H1 (cell line): Measurements from ENCODE around the gene CCL15. TPM values are rescaled to one million over a fixed set of nuclear protein-coding genes. Genes with fewer than 3 reads are reported as not detected.
A peak's percentile ranks its signal among the peaks of the same experiment; 100 is the strongest.

Experiments
- ASH2L ChIP-seq: fragments of 200-600, 300-600 bp; sonication (generic); IDR thresholded peaks from one replicate; pipeline ENCODE4 v1.7.1; 2017; ENCODE audit warnings: low read length
- RAD21 ChIP-seq, 2 experiments: IDR thresholded peaks in 1 of 2; conservative IDR thresholded peaks in 1 of 2; 2 replicates each; pipeline ENCODE4 v1.6.1; 2011; ENCODE audit warnings: low read depth in 2 of 2, low read length in 2 of 2, improper control_type of control experiment in 1 of 2, inconsistent platforms in 1 of 2, mild to moderate bottlenecking in 1 of 2, moderate library complexity in 1 of 2
- RNF2 ChIP-seq: fragments of 200-900, 300-1000 bp; sonication (generic); IDR thresholded peaks from 2 replicates; pipeline ENCODE4 v1.7.1; 2016; ENCODE audit warnings: borderline replicate concordance, low read depth, mild to moderate bottlenecking, antibody characterized with exemption, low read length; ENCODE audit not compliant: poor library complexity, severe bottlenecking; ENCODE audit errors: missing control alignments
- polyA plus RNA-seq, 7 experiments: library from polyadenylated mRNA; depleted of rRNA in 3 of 7; stranded (reverse) in 5 of 7; unstranded in 2 of 7; fragments of >200 nt in 5 of 7; fragments of 200-250 nt in 2 of 7; gene quantifications; 1 replicate in 5 of 7; 2 replicates in 1 of 7; 4 replicates in 1 of 7; pipeline versions ENCODE4 v1.2.1 to v1.2.3, GENCODE V29; 2011 to 2013; ENCODE audit warnings: missing spikeins in 2 of 7, mixed read lengths in 2 of 7
- total RNA-seq: library from RNA; stranded (reverse); fragmentation: NEBNext Ultra II Directional; extraction: Animal tissue kit (Norgen Biotek cat#: 25700); gene quantifications from 2 replicates; pipeline ENCODE4 v1.2.1, GENCODE V29; 2021

Gene CCL15
- total and polyA plus RNA-seq, 2 of the 8 experiments (the other 6 are each of a cell fraction or from before 2014, with no cell fraction given) = not detected

DNA sequence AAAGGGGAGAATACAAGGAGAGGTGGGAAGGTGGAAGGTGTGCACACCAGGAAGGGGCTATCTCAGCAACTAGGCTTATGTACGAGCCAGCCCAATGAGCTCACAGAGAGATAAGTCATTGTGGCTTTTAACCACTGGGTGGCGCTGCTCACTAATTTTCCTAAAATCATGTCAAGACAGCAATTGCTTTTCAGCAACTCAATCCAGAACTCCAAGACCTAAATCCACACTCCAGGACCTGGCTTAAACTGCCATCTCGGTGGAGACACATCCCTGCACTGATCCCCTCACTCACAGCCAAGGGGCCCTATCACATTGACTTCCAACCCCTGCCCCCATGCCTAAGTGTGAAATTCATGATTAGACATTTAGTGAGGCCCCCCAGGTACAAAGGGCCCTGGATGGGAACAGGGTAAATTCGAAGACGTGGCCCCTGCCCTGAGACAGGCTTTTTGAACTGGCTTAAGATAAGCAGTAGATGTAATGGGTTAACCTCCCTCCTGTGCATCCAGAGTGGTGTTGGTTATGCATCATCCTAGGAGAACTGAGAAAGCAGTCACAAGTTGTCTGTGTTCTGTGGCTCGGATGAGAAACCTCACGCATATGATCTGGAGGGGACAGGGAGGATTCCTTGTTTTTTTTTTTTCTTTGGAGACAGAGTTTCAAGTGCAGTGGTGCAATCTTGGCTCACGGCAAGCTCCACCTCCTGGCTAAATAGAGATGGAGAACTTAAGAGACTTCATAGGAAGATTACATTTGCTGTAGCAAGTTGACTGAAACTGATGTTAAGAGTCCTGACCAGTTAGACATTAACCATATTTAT is 31.6 kb downstream of the CCL15 start (continued):
- no peak for TF ChIP-seq RNF2
- peak; percentile 95 for TF ChIP-seq RAD21 (IDR thresholded peaks at IDR 0.05 in 1 of 2, conservative IDR thresholded peaks at IDR 0.05 in 1 of 2; ENCODE audit: low read depth in 2 of 2, low read length in 2 of 2)
- TF ChIP-seq ASH2L = no peak
